Measurements from ENCODE around the gene OR7D2.

Gene OR7D2

DNA sequence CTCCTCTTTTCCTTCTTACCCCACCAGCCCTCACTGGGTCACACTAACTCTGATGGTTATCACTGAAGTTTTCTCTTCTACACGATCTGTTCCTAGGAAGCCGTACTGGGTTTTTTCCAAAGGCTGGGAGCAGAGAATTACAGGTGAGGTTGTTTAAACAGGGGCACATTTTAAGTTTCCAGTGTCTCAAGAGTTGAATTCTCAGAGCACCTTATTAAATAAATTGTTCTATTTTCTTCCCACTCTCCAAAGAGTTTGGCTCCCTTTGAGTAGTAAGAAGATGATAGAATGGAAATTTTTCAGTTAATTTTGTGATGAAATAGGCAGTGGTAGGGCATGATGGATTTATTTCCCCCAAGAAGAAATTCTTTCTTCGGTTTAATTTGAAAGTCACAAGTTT is 40.7 kb downstream of the OR7D2 start, which contains the start of gene OR7D4:
TSS of gene OR7D4 (minus strand) at position 101 of the 400 bp plus-strand sequence. CDS start 4,752 bp downstream, outside the sequence.
- no peak for DNase-seq

Data from activated CD4-positive, alpha-beta T cell treated with anti-CD3 and anti-CD28 coated beads, Interleukin-2, amount 50 U/mL, for 16 hours (primary cell).